ENCODE measurements around the gene SLC4A5.

- no peak for TF ChIP-seq POLR2AphosphoS5 (IDR thresholded peaks at IDR 0.05)
- TF ChIP-seq, protein P1, sequence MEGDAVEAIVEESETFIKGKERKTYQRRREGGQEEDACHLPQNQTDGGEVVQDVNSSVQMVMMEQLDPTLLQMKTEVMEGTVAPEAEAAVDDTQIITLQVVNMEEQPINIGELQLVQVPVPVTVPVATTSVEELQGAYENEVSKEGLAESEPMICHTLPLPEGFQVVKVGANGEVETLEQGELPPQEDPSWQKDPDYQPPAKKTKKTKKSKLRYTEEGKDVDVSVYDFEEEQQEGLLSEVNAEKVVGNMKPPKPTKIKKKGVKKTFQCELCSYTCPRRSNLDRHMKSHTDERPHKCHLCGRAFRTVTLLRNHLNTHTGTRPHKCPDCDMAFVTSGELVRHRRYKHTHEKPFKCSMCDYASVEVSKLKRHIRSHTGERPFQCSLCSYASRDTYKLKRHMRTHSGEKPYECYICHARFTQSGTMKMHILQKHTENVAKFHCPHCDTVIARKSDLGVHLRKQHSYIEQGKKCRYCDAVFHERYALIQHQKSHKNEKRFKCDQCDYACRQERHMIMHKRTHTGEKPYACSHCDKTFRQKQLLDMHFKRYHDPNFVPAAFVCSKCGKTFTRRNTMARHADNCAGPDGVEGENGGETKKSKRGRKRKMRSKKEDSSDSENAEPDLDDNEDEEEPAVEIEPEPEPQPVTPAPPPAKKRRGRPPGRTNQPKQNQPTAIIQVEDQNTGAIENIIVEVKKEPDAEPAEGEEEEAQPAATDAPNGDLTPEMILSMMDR (IDR thresholded peaks at IDR 0.05) = no peak
Observed at GRCh38 chr2:74333175-74333574, 10.0 kb downstream of the SLC4A5 start.

Data from upper lobe of left lung (tissue), 4 donors.